Mesendoderm (in vitro differentiated cells): ENCODE data around the gene PLEKHH2.

Experiments used
- DNase-seq: peaks from one replicate; pipeline ENCODE4 v3.0.0; 2013
- H2AK5ac ChIP-seq: 2 replicates; pipeline ENCODE4 v1.6.1; 2013; ENCODE audit warnings: low read length, inconsistent platforms
- H2BK120ac ChIP-seq: 2 replicates; pipeline ENCODE4 v1.6.1; 2013; ENCODE audit warnings: low read depth, mild to moderate bottlenecking, low read length, moderate library complexity, mixed read lengths
- H2BK15ac ChIP-seq: replicated peaks from 2 replicates; pipeline ENCODE4 v1.6.1; 2013; ENCODE audit warnings: low read depth, mild to moderate bottlenecking, moderate library complexity
- H2BK5ac ChIP-seq: 2 replicates; pipeline ENCODE4 v1.6.1; 2013; ENCODE audit warnings: low read length, inconsistent platforms
- H3K18ac ChIP-seq: 2 replicates; pipeline ENCODE4 v1.6.1; 2013; ENCODE audit warnings: mild to moderate bottlenecking, low read length, mixed read lengths
- H3K23ac ChIP-seq: one replicate; pipeline ENCODE4 v1.6.1; 2013; ENCODE audit warnings: low read length
- H3K27ac ChIP-seq: 2 replicates; pipeline ENCODE4 v1.5.1; 2013; ENCODE audit warnings: low read depth, mild to moderate bottlenecking, inconsistent platforms, low read length, moderate library complexity
- H3K27me3 ChIP-seq: 2 replicates; pipeline ENCODE4 v1.6.1; 2013; ENCODE audit warnings: low read length, control low read depth, mild to moderate bottlenecking, inconsistent platforms; ENCODE audit not compliant: insufficient read depth, poor library complexity
- H3K36me3 ChIP-seq: 2 replicates; pipeline ENCODE4 v1.6.1; 2013; ENCODE audit warnings: low read length, inconsistent platforms; ENCODE audit not compliant: control insufficient read depth, insufficient read depth
- H3K4ac ChIP-seq: one replicate; pipeline ENCODE4 v1.6.1; 2013; ENCODE audit warnings: low read depth, mild to moderate bottlenecking, low read length, moderate library complexity
- H3K4me1 ChIP-seq: 2 replicates; pipeline ENCODE4 v1.6.1; 2013; ENCODE audit warnings: low read depth, low read length, inconsistent platforms; ENCODE audit not compliant: control insufficient read depth
- H3K4me2 ChIP-seq: 2 replicates; pipeline ENCODE4 v1.6.1; 2013; ENCODE audit warnings: low read length
- H3K4me3 ChIP-seq: 2 replicates; pipeline ENCODE4 v1.5.1; 2013; ENCODE audit warnings: mild to moderate bottlenecking, low read length
- H3K56ac ChIP-seq: one replicate; pipeline ENCODE4 v1.6.1; 2013; ENCODE audit warnings: low read length
- H3K79me1 ChIP-seq: 2 replicates; pipeline ENCODE4 v1.6.1; 2013; ENCODE audit warnings: low read length, inconsistent platforms
- H3K79me2 ChIP-seq: 2 replicates; pipeline ENCODE4 v1.6.1; 2013; ENCODE audit warnings: mild to moderate bottlenecking, low read length; ENCODE audit not compliant: control insufficient read depth, insufficient read depth
- H3K9ac ChIP-seq: 2 replicates; pipeline ENCODE4 v1.6.1; 2013; ENCODE audit warnings: low read length, inconsistent platforms
- H4K5ac ChIP-seq: one replicate; pipeline ENCODE4 v1.6.1; 2013; ENCODE audit warnings: low read length
- H4K8ac ChIP-seq: one replicate; pipeline ENCODE4 v1.6.1; 2013; ENCODE audit warnings: low read depth, mild to moderate bottlenecking, control low read depth, low read length, moderate library complexity
- WGBS: extraction: QIAGEN DNeasy Blood & Tissue Kit; methylation state at CpG from one replicate; pipeline ENCODE4 v1.1.7; 2013; ENCODE audit warnings: low lambda C conversion rate, missing lambda C conversion rate; ENCODE audit not compliant: insufficient coverage; ENCODE audit errors: extremely low coverage; 5-methylcytosine and 5-hydroxymethylcytosine counted together

Gene PLEKHH2

GRCh38 chr2:43745457-43745856 lies 108.4 kb downstream of the PLEKHH2 start:
- WGBS, result no CpG with 5 or more reads among the region's 3 CpGs
- Histone ChIP-seq H3K23ac (no peak overlapping the region), H2AK5ac (no peak overlapping the region), H3K4me3 (no peak overlapping the region), H4K8ac (no peak overlapping the region), H4K5ac (no peak overlapping the region), H2BK15ac (no peak overlapping the region), H3K27me3 (no peaks in the 10 kb centered on the region), H3K18ac (no peak overlapping the region), H3K79me2 (no peaks in the 10 kb centered on the region), H3K27ac (no peak overlapping the region), H3K4ac (no peak overlapping the region), H3K56ac (no peak overlapping the region), H3K4me1 (no peaks in the 10 kb centered on the region), H3K9ac (no peak overlapping the region), H3K79me1 (no peaks in the 10 kb centered on the region), H2BK5ac (no peak overlapping the region), H2BK120ac (no peak overlapping the region), H3K36me3 (no peaks in the 10 kb centered on the region), H3K4me2 (no peak overlapping the region)
- no peak for DNase-seq

- Histone ChIP-seq H2BK120ac (no peak overlapping the region), H2AK5ac (no peak overlapping the region), H3K27me3 (no peaks in the 10 kb centered on the region), H2BK5ac (no peak overlapping the region), H3K9ac (no peak overlapping the region), H3K27ac (no peak overlapping the region), H4K5ac (no peak overlapping the region), H3K79me2 (no peaks in the 10 kb centered on the region), H3K4me2 (no peak overlapping the region), H3K79me1 (no peaks in the 10 kb centered on the region), H3K23ac (no peak overlapping the region), H3K56ac (no peak overlapping the region), H2BK15ac (no peak overlapping the region), H3K4me3 (no peak overlapping the region), H4K8ac (no peak overlapping the region), H3K36me3 (no peaks in the 10 kb centered on the region), H3K4ac (no peak overlapping the region), H3K18ac (no peak overlapping the region), H3K4me1 (no peaks in the 10 kb centered on the region)
- WGBS, result no CpG with 5 or more reads among the region's 5 CpGs
- no peak for DNase-seq
These were observed 111.3 kb downstream of the PLEKHH2 start for GRCh38 chr2:43748333-43748732.

DNA sequence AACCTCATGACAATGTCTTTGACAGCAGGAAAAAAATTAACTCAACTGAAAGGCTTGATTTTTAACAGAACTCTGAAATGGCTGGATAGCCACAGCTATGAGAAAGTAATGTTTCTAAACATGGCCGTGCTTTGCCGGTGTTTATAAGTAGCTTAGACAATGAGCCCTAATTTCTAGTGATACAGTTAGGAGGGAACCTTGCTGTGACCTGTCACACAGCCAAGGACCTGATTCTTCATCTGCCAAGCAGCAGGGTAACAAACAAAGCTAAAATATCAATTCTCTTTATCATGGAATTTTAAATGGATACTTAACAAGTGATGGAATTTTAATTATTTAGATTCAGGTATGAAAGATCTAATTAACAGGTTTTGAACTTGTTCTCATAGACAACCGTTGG lies 112.5 kb downstream of the PLEKHH2 start:
- WGBS, result no CpG with 5 or more reads among the region's 3 CpGs
- no peak overlapping the region for H4K8ac ChIP-seq
- no peaks in the 10 kb centered on the region for H3K36me3 ChIP-seq

GRCh38 chr2:43751476-43751990 lies 114.5 kb downstream of the PLEKHH2 start:
- H4K5ac ChIP-seq, result no peak overlapping the region
- no peak overlapping the region for H3K4me3 ChIP-seq
- no peak overlapping the region for H3K18ac ChIP-seq
- no CpG with 5 or more reads among the region's 5 CpGs for WGBS
- H3K79me1 ChIP-seq, result no peaks in the 10 kb centered on the region
- H3K9ac ChIP-seq, result no peak overlapping the region
- H2BK120ac ChIP-seq, result no peak overlapping the region
- no peaks in the 10 kb centered on the region for H3K79me2 ChIP-seq
- no peaks in the 10 kb centered on the region for H3K27me3 ChIP-seq
- no peak overlapping the region for H3K23ac ChIP-seq
- no peak overlapping the region for H3K56ac ChIP-seq
- no peak overlapping the region for H3K27ac ChIP-seq
- no peak overlapping the region for H3K4me2 ChIP-seq
- DNase-seq, result no peak
- no peaks in the 10 kb centered on the region for H3K4me1 ChIP-seq
- no peak overlapping the region for H2AK5ac ChIP-seq
- no peak overlapping the region for H4K8ac ChIP-seq
- no peaks in the 10 kb centered on the region for H3K36me3 ChIP-seq
- no peak overlapping the region for H3K4ac ChIP-seq
- no peak overlapping the region for H2BK5ac ChIP-seq
- H2BK15ac ChIP-seq, result no peak overlapping the region

More for the DNA sequence above, 112.5 kb downstream of the PLEKHH2 start:
- H3K27ac ChIP-seq, result no peak overlapping the region
- H3K4me2 ChIP-seq, result no peak overlapping the region
- no peak overlapping the region for H3K18ac ChIP-seq
- H2AK5ac ChIP-seq, result no peak overlapping the region
- H3K4ac ChIP-seq, result no peak overlapping the region
- H2BK15ac ChIP-seq, result no peak overlapping the region
- no peaks in the 10 kb centered on the region for H3K79me1 ChIP-seq
- H3K4me3 ChIP-seq, result no peak overlapping the region
- H4K5ac ChIP-seq, result no peak overlapping the region
- H3K23ac ChIP-seq, result no peak overlapping the region
- H3K56ac ChIP-seq, result no peak overlapping the region
- no peaks in the 10 kb centered on the region for H3K4me1 ChIP-seq
- no peak for DNase-seq
- H2BK5ac ChIP-seq, result no peak overlapping the region
- H3K27me3 ChIP-seq, result no peaks in the 10 kb centered on the region
- H3K79me2 ChIP-seq, result no peaks in the 10 kb centered on the region
- no peak overlapping the region for H3K9ac ChIP-seq
- H2BK120ac ChIP-seq, result no peak overlapping the region

GRCh38 chr2:43752302-43752701 lies 115.2 kb downstream of the PLEKHH2 start:
- Histone ChIP-seq H2BK5ac (no peak overlapping the region), H3K23ac (no peak overlapping the region), H3K79me1 (no peaks in the 10 kb centered on the region), H3K79me2 (no peaks in the 10 kb centered on the region), H3K4me3 (no peak overlapping the region), H3K9ac (no peak overlapping the region), H2AK5ac (no peak overlapping the region), H2BK120ac (no peak overlapping the region), H3K4ac (no peak overlapping the region), H4K5ac (no peak overlapping the region), H3K27me3 (no peaks in the 10 kb centered on the region), H3K27ac (no peak overlapping the region), H3K4me1 (no peaks in the 10 kb centered on the region), H4K8ac (no peak overlapping the region), H3K4me2 (no peak overlapping the region), H2BK15ac (no peak overlapping the region), H3K56ac (no peak overlapping the region), H3K18ac (no peak overlapping the region), H3K36me3 (no peaks in the 10 kb centered on the region)
- DNase-seq, result no peak

DNA sequence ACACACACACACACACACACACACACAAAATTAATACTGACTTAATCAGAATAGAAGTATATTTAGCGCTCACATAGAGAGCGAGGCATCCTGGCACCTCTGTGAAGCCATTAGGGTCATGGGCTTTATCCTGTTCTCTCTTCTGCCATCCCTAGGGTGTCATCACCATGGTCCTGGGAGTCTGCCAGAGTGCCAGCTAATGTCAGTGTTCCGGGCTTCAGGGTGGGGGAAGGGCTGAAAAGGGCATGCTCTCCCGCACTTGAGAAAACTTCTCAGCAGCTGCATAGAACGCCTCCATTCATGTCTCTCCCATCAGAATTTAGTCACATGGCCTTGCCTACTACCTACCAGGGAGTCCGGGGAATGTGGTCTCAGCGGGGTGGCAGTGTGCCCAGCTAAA lies 117.1 kb downstream of the PLEKHH2 start:
- H2BK120ac ChIP-seq, result no peak overlapping the region
- no peaks in the 10 kb centered on the region for H3K27me3 ChIP-seq
- H3K27ac ChIP-seq, result no peak overlapping the region
- H3K36me3 ChIP-seq, result no peaks in the 10 kb centered on the region
- H2AK5ac ChIP-seq, result no peak overlapping the region
- no peaks in the 10 kb centered on the region for H3K4me1 ChIP-seq
- no peak overlapping the region for H3K9ac ChIP-seq
- DNase-seq, result no peak
- no peak overlapping the region for H2BK5ac ChIP-seq
- no peak overlapping the region for H3K23ac ChIP-seq
- H4K5ac ChIP-seq, result no peak overlapping the region
- H4K8ac ChIP-seq, result no peak overlapping the region
- H3K79me2 ChIP-seq, result no peaks in the 10 kb centered on the region
- no peak overlapping the region for H2BK15ac ChIP-seq
- H3K79me1 ChIP-seq, result no peaks in the 10 kb centered on the region
- no peak overlapping the region for H3K4me3 ChIP-seq
- WGBS, result no CpG with 5 or more reads among the region's 7 CpGs
- no peak overlapping the region for H3K18ac ChIP-seq
- no peak overlapping the region for H3K4ac ChIP-seq
- no peak overlapping the region for H3K56ac ChIP-seq
- H3K4me2 ChIP-seq, result no peak overlapping the region
